Activated CD4-positive, CD25-positive, alpha-beta regulatory T cell treated with anti-CD3 and anti-CD28 coated beads, Interleukin-2, amount 50 U/mL, for 72 hours (primary cell): ENCODE results near the gene H2AZ2.
"Not testable (repeated sequence)": the region's sequence is repeated elsewhere in the genome, so short reads cannot be mapped to it uniquely, and the experiment has no call there.

Experiments used
- DNase-seq: peaks from one replicate; pipeline ENCODE4 v3.0.0; 2021

H2AZ2 gene

GRCh38 chr7:44870336-44870735 lies 22.4 kb upstream of the H2AZ2 start:
- not testable (repeated sequence) for DNase-seq

GRCh38 chr7:44867073-44867995 lies 19.4 kb upstream of the H2AZ2 start:
- no peak for DNase-seq

GRCh38 chr7:44861949-44862348 lies 14.1 kb upstream of the H2AZ2 start:
- not testable (repeated sequence) for DNase-seq

GRCh38 chr7:44858161-44858560 lies 10.3 kb upstream of the H2AZ2 start:
- DNase-seq: no peak

- DNase-seq: no peak
Measured at GRCh38 chr7:44854644-44855364, 6.9 kb upstream of the H2AZ2 start.

- DNase-seq: no peak
Measured at GRCh38 chr7:44853391-44853790, 5.5 kb upstream of the H2AZ2 start.

GRCh38 chr7:44852590-44852989 lies 4.7 kb upstream of the H2AZ2 start:
- no peak for DNase-seq

- no peak for DNase-seq
Measured at GRCh38 chr7:44849885-44850544, 2.1 kb upstream of the H2AZ2 start.

GRCh38 chr7:44849259-44849884 lies 1.5 kb upstream of the H2AZ2 start:
- no peak for DNase-seq

GRCh38 chr7:44847509-44847919 lies 373 bp downstream of the H2AZ2 start:
- peak; percentile 86 for DNase-seq

- DNase-seq: no peak
Measured at GRCh38 chr7:44846816-44847508, 925 bp downstream of the H2AZ2 start.

GRCh38 chr7:44846390-44846789 lies 1.5 kb downstream of the H2AZ2 start:
- DNase-seq: not testable (repeated sequence)

GRCh38 chr7:44845451-44845850 lies 2.4 kb downstream of the H2AZ2 start:
- DNase-seq: no peak

GRCh38 chr7:44843440-44843839 lies 4.4 kb downstream of the H2AZ2 start:
- DNase-seq: not testable (repeated sequence)

GRCh38 chr7:44842675-44843074 lies 5.2 kb downstream of the H2AZ2 start:
- not testable (repeated sequence) for DNase-seq

- DNase-seq: no peak
Measured at GRCh38 chr7:44838751-44839150, 9.1 kb downstream of the H2AZ2 start.

GRCh38 chr7:44827567-44827966 lies 20.3 kb downstream of the H2AZ2 start:
- DNase-seq: no peak

GRCh38 chr7:44824894-44825526 lies 22.9 kb downstream of the H2AZ2 start:
- no peak for DNase-seq

GRCh38 chr7:44823255-44823781 lies 24.6 kb downstream of the H2AZ2 start:
- no peak for DNase-seq

- DNase-seq: no peak
Measured at GRCh38 chr7:44819292-44819691, 28.6 kb downstream of the H2AZ2 start.

- no peak for DNase-seq
Measured at GRCh38 chr7:44814919-44815318, 33.0 kb downstream of the H2AZ2 start.

GRCh38 chr7:44811571-44811970 lies 36.3 kb downstream of the H2AZ2 start:
- no peak for DNase-seq
